Activated CD8-positive, alpha-beta memory T cell treated with anti-CD3 and anti-CD28 coated beads for 24 hours (primary cell): ENCODE data around the gene ZNF775.

Experiments used
- DNase-seq: peaks from one replicate; pipeline ENCODE4 v3.0.0-alpha.2; 2020

ZNF775 gene

GRCh38 chr7:150444674-150445365 lies 65.7 kb downstream of the ZNF775 start:
- no peak for DNase-seq

GRCh38 chr7:150446288-150446938 lies 67.3 kb downstream of the ZNF775 start:
- DNase-seq: no peak
